Mesendoderm (in vitro differentiated cells): ENCODE data around the gene MAPK12.

ENCODE experiments used
- DNase-seq: peaks from one replicate; pipeline ENCODE4 v3.0.0; 2013
- H2AK5ac ChIP-seq: 2 replicates; pipeline ENCODE4 v1.6.1; 2013; ENCODE audit warnings: low read length, inconsistent platforms
- H2BK120ac ChIP-seq: 2 replicates; pipeline ENCODE4 v1.6.1; 2013; ENCODE audit warnings: low read depth, mild to moderate bottlenecking, low read length, moderate library complexity, mixed read lengths
- H2BK15ac ChIP-seq: replicated peaks from 2 replicates; pipeline ENCODE4 v1.6.1; 2013; ENCODE audit warnings: low read depth, mild to moderate bottlenecking, moderate library complexity
- H2BK5ac ChIP-seq: 2 replicates; pipeline ENCODE4 v1.6.1; 2013; ENCODE audit warnings: low read length, inconsistent platforms
- H3K18ac ChIP-seq: 2 replicates; pipeline ENCODE4 v1.6.1; 2013; ENCODE audit warnings: mild to moderate bottlenecking, low read length, mixed read lengths
- H3K23ac ChIP-seq: one replicate; pipeline ENCODE4 v1.6.1; 2013; ENCODE audit warnings: low read length
- H3K27ac ChIP-seq: 2 replicates; pipeline ENCODE4 v1.5.1; 2013; ENCODE audit warnings: low read depth, mild to moderate bottlenecking, inconsistent platforms, low read length, moderate library complexity
- H3K27me3 ChIP-seq: 2 replicates; pipeline ENCODE4 v1.6.1; 2013; ENCODE audit warnings: low read length, control low read depth, mild to moderate bottlenecking, inconsistent platforms; ENCODE audit not compliant: insufficient read depth, poor library complexity
- H3K36me3 ChIP-seq: 2 replicates; pipeline ENCODE4 v1.6.1; 2013; ENCODE audit warnings: low read length, inconsistent platforms; ENCODE audit not compliant: control insufficient read depth, insufficient read depth
- H3K4ac ChIP-seq: one replicate; pipeline ENCODE4 v1.6.1; 2013; ENCODE audit warnings: low read depth, mild to moderate bottlenecking, low read length, moderate library complexity
- H3K4me1 ChIP-seq: 2 replicates; pipeline ENCODE4 v1.6.1; 2013; ENCODE audit warnings: low read depth, low read length, inconsistent platforms; ENCODE audit not compliant: control insufficient read depth
- H3K4me2 ChIP-seq: 2 replicates; pipeline ENCODE4 v1.6.1; 2013; ENCODE audit warnings: low read length
- H3K4me3 ChIP-seq: 2 replicates; pipeline ENCODE4 v1.5.1; 2013; ENCODE audit warnings: mild to moderate bottlenecking, low read length
- H3K56ac ChIP-seq: one replicate; pipeline ENCODE4 v1.6.1; 2013; ENCODE audit warnings: low read length
- H3K79me1 ChIP-seq: 2 replicates; pipeline ENCODE4 v1.6.1; 2013; ENCODE audit warnings: low read length, inconsistent platforms
- H3K79me2 ChIP-seq: 2 replicates; pipeline ENCODE4 v1.6.1; 2013; ENCODE audit warnings: mild to moderate bottlenecking, low read length; ENCODE audit not compliant: control insufficient read depth, insufficient read depth
- H3K9ac ChIP-seq: 2 replicates; pipeline ENCODE4 v1.6.1; 2013; ENCODE audit warnings: low read length, inconsistent platforms
- H4K5ac ChIP-seq: one replicate; pipeline ENCODE4 v1.6.1; 2013; ENCODE audit warnings: low read length
- H4K8ac ChIP-seq: one replicate; pipeline ENCODE4 v1.6.1; 2013; ENCODE audit warnings: low read depth, mild to moderate bottlenecking, control low read depth, low read length, moderate library complexity
- WGBS: extraction: QIAGEN DNeasy Blood & Tissue Kit; methylation state at CpG from one replicate; pipeline ENCODE4 v1.1.7; 2013; ENCODE audit warnings: low lambda C conversion rate, missing lambda C conversion rate; ENCODE audit not compliant: insufficient coverage; ENCODE audit errors: extremely low coverage; 5-methylcytosine and 5-hydroxymethylcytosine counted together

The MAPK12 gene

DNA sequence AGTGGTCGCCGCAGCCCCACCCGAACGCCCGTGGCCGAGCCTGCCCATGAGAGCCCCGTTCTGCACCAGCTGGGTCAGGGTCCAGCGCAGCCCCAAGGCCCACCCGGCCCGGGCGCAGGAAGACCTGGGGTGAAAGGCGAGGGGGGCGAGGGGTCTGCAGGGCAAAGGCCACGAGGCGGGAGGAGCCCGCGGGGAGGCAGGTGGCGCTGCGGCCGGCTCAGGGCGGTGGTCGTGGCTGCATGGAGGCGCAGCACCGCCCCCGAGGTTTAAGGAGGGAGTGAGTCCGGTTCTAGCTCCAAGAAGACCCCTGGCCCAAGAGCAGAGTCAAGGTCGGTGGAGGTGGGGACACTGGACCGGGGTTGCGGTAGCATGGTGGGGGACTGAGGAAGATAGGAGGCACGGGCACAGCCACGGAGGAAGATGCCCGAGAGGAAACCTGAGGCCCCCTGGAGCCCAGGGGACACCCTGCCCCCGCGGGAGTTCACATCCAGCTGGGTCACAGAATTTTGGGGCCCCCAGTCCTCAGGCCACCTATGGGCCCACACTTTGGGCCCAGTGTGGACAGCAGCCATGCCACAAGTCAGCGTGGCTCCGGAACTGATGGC lies 9.9 kb downstream of the MAPK12 start:
- peaks cover 2% of the 10 kb centered on the region for H3K79me1 ChIP-seq
- H3K23ac ChIP-seq: no peak overlapping the region
- WGBS: no CpG with 5 or more reads among the region's 36 CpGs
- peak overlapping the region; percentile 75 for H3K9ac ChIP-seq
- no peak overlapping the region for H2BK5ac ChIP-seq
- H3K79me2 ChIP-seq: no peaks in the 10 kb centered on the region
- no peak overlapping the region for H2BK15ac ChIP-seq
- no peak overlapping the region for H3K18ac ChIP-seq
- peak overlapping the region; percentile 67 for H3K4me2 ChIP-seq
- no peak for DNase-seq
- H3K4me1 ChIP-seq: no peaks in the 10 kb centered on the region
- H3K27me3 ChIP-seq: no peaks in the 10 kb centered on the region
- no peak overlapping the region for H4K8ac ChIP-seq
- no peaks in the 10 kb centered on the region for H3K36me3 ChIP-seq
- no peak overlapping the region for H3K4me3 ChIP-seq
- peak overlapping the region; percentile 66 for H3K56ac ChIP-seq
- no peak overlapping the region for H3K27ac ChIP-seq
- H3K4ac ChIP-seq: no peak overlapping the region
- no peak overlapping the region for H2AK5ac ChIP-seq
- no peak overlapping the region for H2BK120ac ChIP-seq
- H4K5ac ChIP-seq: no peak overlapping the region

DNA sequence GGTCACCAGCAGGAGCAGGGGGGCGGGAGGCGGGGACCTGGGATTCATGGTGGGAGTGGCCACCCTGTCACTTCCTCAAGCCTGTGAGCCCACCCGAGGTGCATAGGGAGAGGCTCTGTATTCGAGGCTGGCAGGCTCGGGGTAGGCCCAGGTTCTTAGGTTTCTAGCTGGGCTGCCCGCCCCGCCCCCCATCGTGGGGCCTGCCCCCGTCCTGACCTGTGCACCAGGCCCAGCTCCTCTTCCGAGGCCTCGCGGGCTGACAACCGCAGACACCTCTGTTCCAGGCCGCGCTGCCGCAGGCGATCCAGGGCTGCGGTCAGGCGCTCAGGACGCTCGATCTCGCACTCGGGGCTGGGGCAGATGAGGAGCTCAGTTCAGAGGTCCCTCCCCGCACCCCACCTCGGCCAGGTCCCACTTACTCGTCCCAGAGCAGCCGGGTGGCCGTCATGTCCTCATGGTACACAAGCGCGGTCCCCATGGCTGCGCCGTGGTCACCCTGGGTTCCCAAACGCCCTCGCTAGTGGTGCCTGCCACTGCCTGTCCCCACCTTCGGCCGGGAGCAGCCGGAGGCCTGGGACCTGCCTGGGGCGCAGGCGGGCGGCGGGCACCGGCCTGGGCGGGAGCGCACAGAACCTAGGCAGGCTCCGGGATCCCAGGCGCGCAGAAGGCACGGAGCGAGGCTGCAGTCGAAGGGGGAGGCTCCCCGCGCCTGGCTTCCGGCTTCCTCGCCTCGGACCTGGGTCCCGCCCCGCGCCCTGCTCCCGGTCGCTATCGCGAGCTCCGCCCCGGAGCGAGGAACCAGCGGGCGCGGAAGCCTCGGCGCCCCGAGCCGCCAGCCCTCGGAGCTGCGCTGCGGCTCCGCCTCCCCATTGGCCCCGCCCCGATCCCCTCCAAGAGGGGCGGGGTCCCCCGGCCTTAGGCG lies 10.7 kb downstream of the MAPK12 start, which contains the start of gene HDAC10:
Gene HDAC10 (minus strand): TSS at position 711 of the 922 bp plus-strand sequence. CDS start 233 bp downstream, at position 478.
- peak; percentile 90 for DNase-seq
- H3K18ac ChIP-seq: peak within 1 kb of the TSS; percentile 41
- no peak within 1 kb of the TSS for H4K5ac ChIP-seq
- peak within 1 kb of the TSS; percentile 95 for H3K4me2 ChIP-seq
- H2BK15ac ChIP-seq: no peak within 1 kb of the TSS
- no peaks in the 10 kb centered on the region for H3K27me3 ChIP-seq
- H3K4me1 ChIP-seq: no peaks in the 10 kb centered on the region
- H3K27ac ChIP-seq: no peak within 1 kb of the TSS
- H2BK120ac ChIP-seq: no peak within 1 kb of the TSS
- H3K36me3 ChIP-seq: peaks cover 3% of the 10 kb centered on the region
- H3K79me2 ChIP-seq: no peaks in the 10 kb centered on the region
- peak within 1 kb of the TSS; percentile 96 for H3K56ac ChIP-seq
- H3K23ac ChIP-seq: peak within 1 kb of the TSS; percentile 66
- H3K9ac ChIP-seq: peak within 1 kb of the TSS; percentile 96
- no peak within 1 kb of the TSS for H3K4ac ChIP-seq
- H4K8ac ChIP-seq: no peak within 1 kb of the TSS
- peaks cover 6% of the 10 kb centered on the region for H3K79me1 ChIP-seq
- peak within 1 kb of the TSS; percentile 65 for H2AK5ac ChIP-seq
- no CpG with 5 or more reads among the region's 81 CpGs for WGBS
- no peak within 1 kb of the TSS for H2BK5ac ChIP-seq
- H3K4me3 ChIP-seq: peak within 1 kb of the TSS; percentile 76

DNA sequence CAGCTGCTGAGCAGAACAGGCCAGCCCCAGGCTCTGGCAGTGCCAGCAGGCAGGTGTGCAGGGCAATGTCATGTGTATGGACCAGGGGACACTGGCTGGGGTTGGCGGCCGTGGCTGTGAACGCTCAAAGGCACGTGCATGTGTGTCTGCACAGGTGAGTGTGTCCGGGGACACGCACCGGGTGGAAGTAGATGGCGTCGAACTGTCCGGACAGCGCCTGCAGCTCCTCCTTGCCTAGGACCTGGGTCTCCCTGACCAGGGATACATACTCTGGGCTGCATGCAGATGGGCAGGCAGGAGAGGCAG lies 11.3 kb downstream of the MAPK12 start:
- peaks cover 3% of the 10 kb centered on the region for H3K36me3 ChIP-seq
- no peak overlapping the region for H3K4me2 ChIP-seq
- no peaks in the 10 kb centered on the region for H3K27me3 ChIP-seq
- no peak overlapping the region for H3K4ac ChIP-seq
- H3K4me3 ChIP-seq: no peak overlapping the region
- no peak for DNase-seq
- no peaks in the 10 kb centered on the region for H3K79me2 ChIP-seq
- H2BK120ac ChIP-seq: no peak overlapping the region
- no CpG with 5 or more reads among the region's 11 CpGs for WGBS
- H3K9ac ChIP-seq: peak overlapping the region; percentile 29
- H3K27ac ChIP-seq: no peak overlapping the region
- H4K8ac ChIP-seq: no peak overlapping the region
- peaks cover 9% of the 10 kb centered on the region for H3K79me1 ChIP-seq
- peak overlapping the region; percentile 39 for H3K56ac ChIP-seq
- no peak overlapping the region for H2BK15ac ChIP-seq
- no peak overlapping the region for H4K5ac ChIP-seq
- no peak overlapping the region for H3K23ac ChIP-seq
- H2BK5ac ChIP-seq: no peak overlapping the region
- no peaks in the 10 kb centered on the region for H3K4me1 ChIP-seq
- no peak overlapping the region for H3K18ac ChIP-seq
- H2AK5ac ChIP-seq: no peak overlapping the region

DNA sequence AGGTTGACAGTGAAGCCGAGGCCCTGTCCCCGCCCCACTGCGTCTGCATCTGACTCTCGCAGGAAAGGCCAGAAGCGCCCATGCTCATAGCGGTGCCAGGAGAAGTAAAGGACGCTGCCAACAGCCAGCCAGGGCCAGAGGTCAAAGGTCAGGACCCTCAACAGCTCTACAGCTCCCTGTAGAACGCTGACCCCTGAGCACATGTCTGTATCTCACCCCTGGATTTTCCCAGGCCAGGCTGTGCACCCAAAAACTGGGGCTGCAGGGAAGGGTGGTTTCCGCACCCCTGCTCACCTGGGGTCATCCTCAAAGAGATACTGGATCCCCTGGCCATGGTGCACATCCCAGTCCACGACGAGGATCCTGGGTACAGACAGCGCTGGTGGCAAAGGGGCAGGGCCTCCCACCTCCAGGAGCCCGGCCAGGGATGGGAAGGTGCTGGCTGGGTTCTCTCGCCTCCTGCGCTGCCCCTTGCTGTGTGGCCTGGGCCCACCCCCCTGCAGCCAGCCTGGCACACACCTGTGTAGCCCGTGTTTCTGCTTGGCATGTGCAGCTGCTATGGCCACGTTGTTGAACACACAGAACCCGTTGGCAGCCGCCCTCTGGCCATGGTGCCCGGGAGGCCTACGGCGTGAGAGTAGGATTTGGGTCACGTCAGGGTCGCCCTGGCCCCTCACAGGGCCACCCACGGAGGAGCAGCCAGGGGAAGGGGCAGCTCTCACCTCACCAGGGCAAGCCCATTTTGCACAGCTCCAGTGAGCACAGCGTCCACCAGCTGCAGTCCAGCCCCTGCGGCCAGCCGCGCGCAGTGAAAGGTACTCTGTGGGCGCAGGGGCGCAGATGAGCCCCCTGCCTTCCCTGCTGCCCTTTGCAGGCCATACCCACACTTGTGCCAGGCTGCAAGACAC lies 11.9 kb downstream of the MAPK12 start:
- no peak overlapping the region for H4K8ac ChIP-seq
- H3K4ac ChIP-seq: no peak overlapping the region
- DNase-seq: no peak
- no peak overlapping the region for H3K56ac ChIP-seq
- H3K79me2 ChIP-seq: no peaks in the 10 kb centered on the region
- no peak overlapping the region for H2BK15ac ChIP-seq
- no peak overlapping the region for H2BK120ac ChIP-seq
- H3K79me1 ChIP-seq: peaks cover 9% of the 10 kb centered on the region
- no peak overlapping the region for H3K27ac ChIP-seq
- no peak overlapping the region for H2AK5ac ChIP-seq
- no peaks in the 10 kb centered on the region for H3K4me1 ChIP-seq
- H3K27me3 ChIP-seq: no peaks in the 10 kb centered on the region
- H3K4me3 ChIP-seq: no peak overlapping the region
- no peak overlapping the region for H2BK5ac ChIP-seq
- H3K36me3 ChIP-seq: peaks cover 3% of the 10 kb centered on the region
- H3K23ac ChIP-seq: no peak overlapping the region
- H4K5ac ChIP-seq: no peak overlapping the region
- H3K4me2 ChIP-seq: no peak overlapping the region
- no peak overlapping the region for H3K18ac ChIP-seq
- no peak overlapping the region for H3K9ac ChIP-seq
- WGBS: no CpG with 5 or more reads among the region's 32 CpGs

DNA sequence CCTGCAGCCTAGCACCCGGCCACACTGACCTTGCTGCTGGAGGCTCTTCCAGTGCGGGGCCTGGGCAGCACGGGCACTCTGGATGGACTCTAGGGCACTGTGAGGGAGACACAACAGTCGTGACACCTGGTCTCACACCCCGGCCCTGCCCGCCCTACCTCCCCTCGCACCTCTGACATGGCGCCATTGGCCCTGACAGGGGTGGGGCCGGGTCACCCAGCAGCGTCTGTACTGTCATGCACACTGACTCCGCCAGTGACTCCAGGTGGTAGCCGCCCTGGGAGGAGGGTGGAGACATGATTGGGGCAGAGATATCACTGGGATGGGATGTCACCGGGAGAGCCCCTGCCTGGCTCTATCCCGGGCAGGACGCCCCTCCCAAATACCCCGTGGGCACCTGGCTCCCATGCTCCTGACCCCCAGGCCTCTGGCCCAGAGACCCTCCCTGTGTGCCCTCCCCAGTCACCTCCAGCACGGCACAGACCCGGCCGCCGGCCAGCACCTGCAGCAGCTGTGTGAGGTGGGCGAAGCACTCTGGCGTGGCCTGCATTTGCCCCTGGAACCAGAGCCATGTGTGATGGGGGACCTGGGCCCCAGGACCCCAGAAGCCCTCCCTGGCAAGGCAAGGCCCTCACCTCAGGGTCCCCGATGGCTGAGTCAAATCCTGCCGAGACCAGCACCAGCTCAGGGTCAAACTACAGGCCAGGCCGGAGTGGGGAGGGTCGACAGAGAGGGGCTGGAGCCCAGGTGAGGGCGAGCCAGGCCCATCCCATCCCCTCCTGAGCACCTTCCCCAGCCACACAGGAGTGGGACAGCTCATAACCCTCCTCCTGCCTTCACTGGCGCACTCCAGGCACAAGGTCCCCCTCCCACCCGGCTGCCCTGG lies 13.0 kb downstream of the MAPK12 start:
- DNase-seq: no peak
- Histone ChIP-seq H3K23ac (no peak overlapping the region), H4K8ac (no peak overlapping the region), H3K18ac (no peak overlapping the region), H2BK120ac (no peak overlapping the region), H3K56ac (no peak overlapping the region), H3K4me1 (no peaks in the 10 kb centered on the region), H3K79me2 (peaks cover 8% of the 10 kb centered on the region), H2AK5ac (no peak overlapping the region), H3K4ac (no peak overlapping the region), H3K27ac (no peak overlapping the region), H3K9ac (no peak overlapping the region), H3K4me3 (no peak overlapping the region), H4K5ac (no peak overlapping the region), H2BK5ac (no peak overlapping the region), H3K79me1 (peaks cover 14% of the 10 kb centered on the region), H3K36me3 (peaks cover 3% of the 10 kb centered on the region), H2BK15ac (no peak overlapping the region), H3K4me2 (no peak overlapping the region), H3K27me3 (no peaks in the 10 kb centered on the region)
- WGBS: no CpG with 5 or more reads among the region's 29 CpGs
